ENCODE measurements around the gene FCHO1.

FCHO1 gene

GRCh38 chr19:17832443-17833208 is 81.3 kb downstream of the FCHO1 start:
- no peak for DNase-seq

- no peak for DNase-seq
Measured at GRCh38 chr19:17834350-17835181, 83.3 kb downstream of the FCHO1 start.

- no peak for DNase-seq
Measured at GRCh38 chr19:17835182-17836006, 84.1 kb downstream of the FCHO1 start.

GRCh38 chr19:17836530-17836929 is 85.3 kb downstream of the FCHO1 start:
- no peak for DNase-seq

- DNase-seq, result no peak
Measured at GRCh38 chr19:17837972-17838371, 86.7 kb downstream of the FCHO1 start.
